ENCODE data around the gene TMTC2.

DNA sequence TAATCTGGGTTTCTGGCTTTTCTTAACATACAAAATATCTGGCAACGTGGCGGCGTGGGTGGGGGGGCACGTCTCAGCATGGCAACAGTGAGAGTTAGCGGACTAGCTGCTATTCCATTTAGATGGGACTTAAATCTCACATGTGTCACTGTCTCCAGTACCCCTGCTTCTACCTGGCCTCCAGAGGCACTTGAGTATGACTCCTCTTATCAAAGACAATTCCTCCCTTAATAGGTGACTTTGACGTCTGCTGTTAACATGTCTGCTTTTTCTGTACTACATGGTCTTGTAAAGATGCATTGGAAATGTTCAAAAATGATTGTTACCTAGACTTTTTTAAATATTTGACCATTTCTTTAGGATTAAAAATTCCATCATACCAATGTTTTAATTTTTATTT lies 456.2 kb downstream of the TMTC2 start:
- TF ChIP-seq, protein P1, sequence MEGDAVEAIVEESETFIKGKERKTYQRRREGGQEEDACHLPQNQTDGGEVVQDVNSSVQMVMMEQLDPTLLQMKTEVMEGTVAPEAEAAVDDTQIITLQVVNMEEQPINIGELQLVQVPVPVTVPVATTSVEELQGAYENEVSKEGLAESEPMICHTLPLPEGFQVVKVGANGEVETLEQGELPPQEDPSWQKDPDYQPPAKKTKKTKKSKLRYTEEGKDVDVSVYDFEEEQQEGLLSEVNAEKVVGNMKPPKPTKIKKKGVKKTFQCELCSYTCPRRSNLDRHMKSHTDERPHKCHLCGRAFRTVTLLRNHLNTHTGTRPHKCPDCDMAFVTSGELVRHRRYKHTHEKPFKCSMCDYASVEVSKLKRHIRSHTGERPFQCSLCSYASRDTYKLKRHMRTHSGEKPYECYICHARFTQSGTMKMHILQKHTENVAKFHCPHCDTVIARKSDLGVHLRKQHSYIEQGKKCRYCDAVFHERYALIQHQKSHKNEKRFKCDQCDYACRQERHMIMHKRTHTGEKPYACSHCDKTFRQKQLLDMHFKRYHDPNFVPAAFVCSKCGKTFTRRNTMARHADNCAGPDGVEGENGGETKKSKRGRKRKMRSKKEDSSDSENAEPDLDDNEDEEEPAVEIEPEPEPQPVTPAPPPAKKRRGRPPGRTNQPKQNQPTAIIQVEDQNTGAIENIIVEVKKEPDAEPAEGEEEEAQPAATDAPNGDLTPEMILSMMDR (IDR thresholded peaks at IDR 0.05), result no peak
- TF ChIP-seq POLR2A (IDR thresholded peaks at IDR 0.05), result no peak
